BLaER1 treated with 17β-estradiol and CSF1 and Interleukin-3, amounts not matched to agents 10 nM and 100 nM (cell line): ENCODE data around the gene CDH4.

Source experiments
- H3K27ac ChIP-seq, 11 experiments: shearing (Covaris generic); formaldehyde crosslinking; 2 replicates each; pipeline ENCODE4 v1.8.1; 2022
- H3K27me3 ChIP-seq, 11 experiments: shearing (Covaris generic); formaldehyde crosslinking; 2 replicates each; pipeline ENCODE4 v1.8.1; 2022
- H3K36me3 ChIP-seq, 11 experiments: shearing (Covaris generic); formaldehyde crosslinking; 2 replicates each; pipeline ENCODE4 v1.8.1; 2022
- H3K4me1 ChIP-seq, 10 experiments: shearing (Covaris generic); formaldehyde crosslinking; 2 replicates each; pipeline ENCODE4 v1.8.1; 2022
- H3K4me2 ChIP-seq, 11 experiments: shearing (Covaris generic); formaldehyde crosslinking; 2 replicates each; pipeline ENCODE4 v1.8.1; 2022
- H3K4me3 ChIP-seq, 10 experiments: shearing (Covaris generic); formaldehyde crosslinking; 2 replicates each; pipeline ENCODE4 v1.8.1; 2022
- H3K9ac ChIP-seq, 11 experiments: shearing (Covaris generic); formaldehyde crosslinking; 2 replicates each; pipeline ENCODE4 v1.8.1; 2022
- H3K9me3 ChIP-seq, 11 experiments: shearing (Covaris generic); formaldehyde crosslinking; replicated peaks in 1 of 11; 2 replicates each; pipeline ENCODE4 v1.8.1; 2022
- H4K20me1 ChIP-seq, 11 experiments: shearing (Covaris generic); formaldehyde crosslinking; 2 replicates each; pipeline ENCODE4 v1.8.1; 2022
- Cebpa-rat ChIP-seq, 11 experiments: shearing (Covaris generic); IDR thresholded peaks; 2 replicates each; pipeline ENCODE4 v1.8.1; 2022

CDH4 gene

GRCh38 chr20:61696181-61696735, 444.2 kb downstream of the CDH4 start:
- TF ChIP-seq Cebpa-rat (IDR thresholded peaks at IDR 0.05), result no peak
- no peak overlapping the region for H3K9ac ChIP-seq
- H3K4me3 ChIP-seq, result no peak overlapping the region
- H4K20me1 ChIP-seq, result no peaks in the 10 kb centered on the region
- H3K4me2 ChIP-seq, result no peak overlapping the region
- H3K36me3 ChIP-seq, result no peaks in the 10 kb centered on the region
- H3K27me3 ChIP-seq, result no peaks in the 10 kb centered on the region
- no peaks in the 10 kb centered on the region for H3K9me3 ChIP-seq
- peaks cover 0 to 15% (median 12%) of the 10 kb centered on the region in 10 experiments; a peak in 13 of 20 replicates for H3K4me1 ChIP-seq
- no peak overlapping the region for H3K27ac ChIP-seq

GRCh38 chr20:61697666-61698597, 445.9 kb downstream of the CDH4 start:
- H3K9ac ChIP-seq, result no peak overlapping the region
- no peak overlapping the region for H3K4me3 ChIP-seq
- H3K9me3 ChIP-seq, result no peaks in the 10 kb centered on the region
- H3K4me2 ChIP-seq, result no peak overlapping the region
- H3K27ac ChIP-seq, result no peak overlapping the region
- no peaks in the 10 kb centered on the region for H3K36me3 ChIP-seq
- peaks cover 0 to 15% (median 12%) of the 10 kb centered on the region in 10 experiments; a peak in 13 of 20 replicates for H3K4me1 ChIP-seq
- TF ChIP-seq Cebpa-rat (IDR thresholded peaks at IDR 0.05), result no peak
- no peaks in the 10 kb centered on the region for H3K27me3 ChIP-seq
- no peaks in the 10 kb centered on the region for H4K20me1 ChIP-seq

GRCh38 chr20:61698598-61699494, 446.8 kb downstream of the CDH4 start:
- Histone ChIP-seq H4K20me1 (no peaks in the 10 kb centered on the region), H3K4me1 (peaks cover 0 to 15% (median 12%) of the 10 kb centered on the region in 10 experiments; a peak in 13 of 20 replicates), H3K27me3 (no peaks in the 10 kb centered on the region), H3K27ac (no peak overlapping the region), H3K4me3 (no peak overlapping the region), H3K9ac (no peak overlapping the region), H3K9me3 (no peaks in the 10 kb centered on the region), H3K4me2 (peak overlapping the region in 7 of 11 experiments; percentile 7 to 51 (median 16); a peak in 7 of 22 replicates), H3K36me3 (no peaks in the 10 kb centered on the region)
- no peak for TF ChIP-seq Cebpa-rat (IDR thresholded peaks at IDR 0.05)

- H3K4me2 ChIP-seq, result peak overlapping the region in 9 of 11 experiments; percentile 7 to 51 (median 21); a peak in 11 of 22 replicates
- H4K20me1 ChIP-seq, result no peaks in the 10 kb centered on the region
- H3K36me3 ChIP-seq, result no peaks in the 10 kb centered on the region
- H3K9ac ChIP-seq, result no peak overlapping the region
- no peak overlapping the region for H3K27ac ChIP-seq
- TF ChIP-seq Cebpa-rat (IDR thresholded peaks at IDR 0.05), result no peak
- no peaks in the 10 kb centered on the region for H3K9me3 ChIP-seq
- H3K4me3 ChIP-seq, result no peak overlapping the region
- H3K27me3 ChIP-seq, result no peaks in the 10 kb centered on the region
- peaks cover 0 to 15% (median 12%) of the 10 kb centered on the region in 10 experiments; a peak in 13 of 20 replicates for H3K4me1 ChIP-seq
Measured at GRCh38 chr20:61699495-61700374, 447.7 kb downstream of the CDH4 start.

GRCh38 chr20:61700595-61701140, 448.6 kb downstream of the CDH4 start:
- Histone ChIP-seq H3K36me3 (no peaks in the 10 kb centered on the region), H3K4me2 (no peak overlapping the region), H3K4me1 (peaks cover 0 to 15% (median 12%) of the 10 kb centered on the region in 10 experiments; a peak in 13 of 20 replicates), H3K4me3 (no peak overlapping the region), H4K20me1 (no peaks in the 10 kb centered on the region), H3K27ac (no peak overlapping the region), H3K9ac (no peak overlapping the region), H3K27me3 (no peaks in the 10 kb centered on the region), H3K9me3 (no peaks in the 10 kb centered on the region)
- TF ChIP-seq Cebpa-rat (IDR thresholded peaks at IDR 0.05), result no peak

- no peak for TF ChIP-seq Cebpa-rat (IDR thresholded peaks at IDR 0.05)
- Histone ChIP-seq H3K4me3 (no peak overlapping the region), H3K27me3 (no peaks in the 10 kb centered on the region), H3K9me3 (no peaks in the 10 kb centered on the region), H4K20me1 (no peaks in the 10 kb centered on the region), H3K9ac (no peak overlapping the region), H3K36me3 (no peaks in the 10 kb centered on the region), H3K27ac (no peak overlapping the region), H3K4me1 (peaks cover 0 to 15% (median 12%) of the 10 kb centered on the region in 10 experiments; a peak in 13 of 20 replicates), H3K4me2 (no peak overlapping the region)
Measured at GRCh38 chr20:61701401-61701800, 449.3 kb downstream of the CDH4 start.

- Histone ChIP-seq H3K4me1 (peaks cover 0 to 15% (median 12%) of the 10 kb centered on the region in 10 experiments; a peak in 13 of 20 replicates), H3K4me3 (no peak overlapping the region), H3K36me3 (no peaks in the 10 kb centered on the region), H3K27me3 (no peaks in the 10 kb centered on the region), H3K9ac (no peak overlapping the region), H3K4me2 (no peak overlapping the region), H3K9me3 (no peaks in the 10 kb centered on the region), H3K27ac (no peak overlapping the region), H4K20me1 (no peaks in the 10 kb centered on the region)
- no peak for TF ChIP-seq Cebpa-rat (IDR thresholded peaks at IDR 0.05)
Measured at GRCh38 chr20:61701802-61702201, 449.7 kb downstream of the CDH4 start.

GRCh38 chr20:61702246-61702645, 450.2 kb downstream of the CDH4 start:
- H3K9ac ChIP-seq, result no peak overlapping the region
- no peak overlapping the region for H3K4me3 ChIP-seq
- H3K27me3 ChIP-seq, result no peaks in the 10 kb centered on the region
- H3K27ac ChIP-seq, result no peak overlapping the region
- no peaks in the 10 kb centered on the region for H3K36me3 ChIP-seq
- TF ChIP-seq Cebpa-rat (IDR thresholded peaks at IDR 0.05), result no peak
- H3K4me1 ChIP-seq, result peaks cover 0 to 15% (median 12%) of the 10 kb centered on the region in 10 experiments; a peak in 13 of 20 replicates
- H4K20me1 ChIP-seq, result no peaks in the 10 kb centered on the region
- H3K4me2 ChIP-seq, result no peak overlapping the region
- no peaks in the 10 kb centered on the region for H3K9me3 ChIP-seq
